Endothelial cell of umbilical vein (primary cell): Measurements from ENCODE around the gene BNIP2. TPM values are rescaled to one million over a fixed set of nuclear protein-coding genes. Genes with fewer than 3 reads are reported as not detected.

Experiments used
- BruUV-seq: library from RNA; stranded (reverse); fragments of 400-500 nt; replicated peaks from 2 replicates; lab custom pipeline; 2021; lab: Mats Ljungman, UMichigan
- CTCF ChIA-PET: fragments of 300-600, 350-600 bp; sonication (Branson Sonifier 250); formaldehyde crosslinking; loops from one replicate; lab custom pipeline; 2021; ENCODE audit warnings: antibody characterized with exemption, inconsistent platforms; lab: Charles Lee
- POLR2A ChIA-PET: fragments of 300-600, 350-600 bp; sonication (Branson Sonifier 250); formaldehyde crosslinking; loops from one replicate; lab custom pipeline; 2021; ENCODE audit warnings: antibody characterized with exemption, inconsistent platforms; lab: Charles Lee
- DNase-seq: peaks from one replicate; pipeline ENCODE4 v3.0.0-alpha.2; 2011; ENCODE audit warnings: low read depth, low spot score
- FAIRE-seq: peaks from 2 replicates; lab custom pipeline; 2011; peaks lifted over from hg19 to GRCh38; lab: Jason Lieb, UNC
- H2AFZ ChIP-seq: 2 replicates; pipeline ENCODE4 v1.6.0; 2012; ENCODE audit warnings: low read depth, low read length, control low read depth, inconsistent platforms
- H3K27ac ChIP-seq: 2 replicates; pipeline ENCODE4 v1.5.1; 2011; ENCODE audit warnings: low read depth, mild to moderate bottlenecking, control low read depth, low read length, moderate library complexity; ENCODE audit not compliant: insufficient read depth
- H3K27me3 ChIP-seq, 2 experiments: 2 replicates each; pipeline versions ENCODE4 v1.6.0 to v1.6.1; 2011; ENCODE audit warnings: low read length in 2 of 2, mixed read lengths in 1 of 2; ENCODE audit not compliant: control insufficient read depth in 2 of 2, insufficient read depth in 2 of 2
- H3K36me3 ChIP-seq, 2 experiments: 2 replicates in 1 of 2; 3 replicates in 1 of 2; pipeline ENCODE4 v1.5.1; 2011; ENCODE audit warnings: low read length in 2 of 2, mild to moderate bottlenecking in 1 of 2, moderate library complexity in 1 of 2; ENCODE audit not compliant: control insufficient read depth in 2 of 2, insufficient read depth in 2 of 2; ENCODE audit errors: extremely low read depth in 1 of 2
- H3K4me1 ChIP-seq: 3 replicates; pipeline ENCODE4 v1.5.1; 2011; ENCODE audit warnings: mild to moderate bottlenecking, low read length; ENCODE audit not compliant: control insufficient read depth, insufficient read depth; ENCODE audit errors: extremely low read depth
- H3K4me2 ChIP-seq: 2 replicates; pipeline ENCODE4 v1.6.1; 2011; ENCODE audit warnings: low read length, control low read depth, mixed read lengths; ENCODE audit not compliant: insufficient read depth
- H3K4me3 ChIP-seq, 3 experiments: fragments of 200-600 bp in 1 of 3; sonication (generic), shearing (Covaris generic) in 1 of 3; replicated peaks in 1 of 3; 2 replicates each; pipeline ENCODE4 v1.5.1; 2011 to 2016; ENCODE audit warnings: control low read depth in 3 of 3, low read length in 3 of 3, mild to moderate bottlenecking in 2 of 3, inconsistent platforms in 1 of 3, low read depth in 1 of 3, moderate library complexity in 1 of 3; ENCODE audit not compliant: insufficient read depth in 1 of 3
- H3K79me2 ChIP-seq: 2 replicates; pipeline ENCODE4 v1.6.0; 2012; ENCODE audit warnings: low read length, inconsistent platforms; ENCODE audit not compliant: control insufficient read depth, insufficient read depth
- H3K9ac ChIP-seq: replicated peaks from 2 replicates; pipeline ENCODE3; 2011; ENCODE audit warnings: low read length, control low read depth; ENCODE audit not compliant: insufficient read depth; ENCODE audit errors: extremely low read depth
- H3K9me1 ChIP-seq: replicated peaks from 3 replicates; pipeline ENCODE4 v1.6.0; 2011; ENCODE audit warnings: mild to moderate bottlenecking, low read length; ENCODE audit not compliant: control insufficient read depth, insufficient read depth; ENCODE audit errors: extremely low read depth
- H3K9me3 ChIP-seq: replicated peaks from 2 replicates; pipeline ENCODE4 v1.5.1; 2012; ENCODE audit warnings: low read length, inconsistent platforms; ENCODE audit not compliant: control insufficient read depth, insufficient read depth
- H4K20me1 ChIP-seq: replicated peaks from 2 replicates; pipeline ENCODE3; 2011; ENCODE audit warnings: mild to moderate bottlenecking, low read length; ENCODE audit not compliant: control insufficient read depth, insufficient read depth; ENCODE audit errors: extremely low read depth
- EZH2 ChIP-seq: IDR thresholded peaks from 2 replicates; pipeline ENCODE4 v1.6.1; 2012; ENCODE audit warnings: borderline replicate concordance, low read depth, mild to moderate bottlenecking, moderate library complexity, low read length, inconsistent platforms; ENCODE audit not compliant: severe bottlenecking
- FOS ChIP-seq: IDR thresholded peaks from 2 replicates; pipeline ENCODE4 v1.6.1; 2011; ENCODE audit warnings: mild to moderate bottlenecking, low read length, moderate library complexity, borderline replicate concordance; ENCODE audit not compliant: insufficient read depth
- GATA2 ChIP-seq: IDR thresholded peaks from 2 replicates; pipeline ENCODE4 v1.7.0; 2011; ENCODE audit warnings: low read depth, mild to moderate bottlenecking, moderate library complexity, mixed read lengths, low read length; ENCODE audit not compliant: insufficient read length, insufficient read depth
- JUN ChIP-seq: IDR thresholded peaks from 2 replicates; pipeline ENCODE4 v1.6.1; 2011; ENCODE audit warnings: borderline replicate concordance, low read depth; ENCODE audit not compliant: insufficient read length, insufficient read depth
- MYC ChIP-seq: IDR thresholded peaks from one replicate; pipeline ENCODE4 v1.6.1; 2011; ENCODE audit warnings: mild to moderate bottlenecking, low read depth, low read length
- POLR2A ChIP-seq: IDR thresholded peaks from 2 replicates; pipeline ENCODE4 v1.6.1; 2012; ENCODE audit warnings: low read depth, mild to moderate bottlenecking, control low read depth, low read length
- POLR2AphosphoS5 ChIP-seq: IDR thresholded peaks from 2 replicates; pipeline ENCODE4 v1.6.1; 2012; ENCODE audit warnings: low read depth, mild to moderate bottlenecking, control low read depth, low read length, moderate library complexity; ENCODE audit not compliant: insufficient read depth
- dilution Hi-C: fragments of 300-500 bp; cut with MboI; formaldehyde crosslinking; loops from one replicate; pipeline ENCODE4 v1.15.0; 2019; ENCODE audit warnings: low sequenced_read_pairs; ENCODE audit not compliant: extremely low pct_ligation_motif_present
- intact Hi-C: fragments of 100-400 bp; cut with micrococcal nuclease; formaldehyde crosslinking; loops from one replicate; pipeline ENCODE4 v1.10.0; 2022
- polyA plus RNA-seq, 4 experiments: library from polyadenylated mRNA; depleted of rRNA in 3 of 4; stranded (reverse) in 3 of 4; unstranded in 1 of 4; fragments of >200 nt; gene quantifications; 2 replicates each; pipeline versions ENCODE4 v1.2.1 to v1.2.3, GENCODE V29; 2011 to 2012; ENCODE audit warnings: missing spikeins in 1 of 4
- total RNA-seq: library from RNA; stranded (reverse); gene quantifications from 2 replicates; pipeline ENCODE4 v1.2.3, GENCODE V29; 2021
- TF ChIP-seq, protein P1 (sequence below): IDR thresholded peaks from 2 replicates; pipeline ENCODE4 v1.6.1; 2011; ENCODE audit not compliant: insufficient read depth, insufficient read length
- TF ChIP-seq, protein P2 (sequence below), 2 donors: IDR thresholded peaks; 1 replicate in 1 of 2; 2 replicates in 1 of 2; pipeline ENCODE4 v1.5.1; 2011; ENCODE audit warnings: low read length in 2 of 2, mild to moderate bottlenecking in 2 of 2, moderate library complexity in 2 of 2, control low read depth in 1 of 2, inconsistent platforms in 1 of 2, low read depth in 1 of 2; ENCODE audit not compliant: insufficient read depth in 1 of 2; ENCODE audit errors: extremely low read depth in 1 of 2

The BNIP2 gene
- total and polyA plus RNA-seq, 2 donors (not counting 3 experiments of a cell fraction or from before 2014, with no cell fraction given): 39.1 to 90.1 TPM

DNA sequence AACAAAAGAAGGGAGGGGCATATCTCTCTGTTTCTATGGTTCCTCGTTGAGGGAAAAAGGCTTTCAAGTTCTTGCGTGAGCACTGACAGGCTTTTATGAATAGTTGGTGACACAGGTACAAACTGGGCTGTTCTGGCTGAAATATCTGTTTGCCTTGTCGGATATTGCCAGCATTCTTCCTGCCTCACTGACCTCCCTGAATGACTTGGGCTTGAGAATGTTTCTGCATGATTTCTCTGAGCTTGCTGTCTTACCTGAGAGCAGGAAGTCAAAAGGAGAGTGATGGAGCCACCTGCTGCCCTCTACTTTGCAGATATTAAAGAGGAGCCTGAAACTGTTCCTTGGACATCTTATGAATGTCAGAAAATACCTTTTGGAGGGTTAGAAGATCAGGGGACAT is 72.7 kb downstream of the BNIP2 start:
- POLR2A ChIA-PET: no interaction called here
- H2AFZ ChIP-seq: no peak overlapping the region
- no peaks in the 10 kb centered on the region for H3K36me3 ChIP-seq
- peaks cover 8% of the 10 kb centered on the region for H3K4me1 ChIP-seq
- H3K4me3 ChIP-seq: no peak overlapping the region
- TF ChIP-seq POLR2AphosphoS5 (no peak), GATA2 (no peak), EZH2 (no peak), MYC (no peak), FOS (no peak), JUN (no peak), POLR2A (no peak)
- TF ChIP-seq, protein P1, sequence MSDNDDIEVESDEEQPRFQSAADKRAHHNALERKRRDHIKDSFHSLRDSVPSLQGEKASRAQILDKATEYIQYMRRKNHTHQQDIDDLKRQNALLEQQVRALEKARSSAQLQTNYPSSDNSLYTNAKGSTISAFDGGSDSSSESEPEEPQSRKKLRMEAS: no peak
- TF ChIP-seq, protein P2, sequence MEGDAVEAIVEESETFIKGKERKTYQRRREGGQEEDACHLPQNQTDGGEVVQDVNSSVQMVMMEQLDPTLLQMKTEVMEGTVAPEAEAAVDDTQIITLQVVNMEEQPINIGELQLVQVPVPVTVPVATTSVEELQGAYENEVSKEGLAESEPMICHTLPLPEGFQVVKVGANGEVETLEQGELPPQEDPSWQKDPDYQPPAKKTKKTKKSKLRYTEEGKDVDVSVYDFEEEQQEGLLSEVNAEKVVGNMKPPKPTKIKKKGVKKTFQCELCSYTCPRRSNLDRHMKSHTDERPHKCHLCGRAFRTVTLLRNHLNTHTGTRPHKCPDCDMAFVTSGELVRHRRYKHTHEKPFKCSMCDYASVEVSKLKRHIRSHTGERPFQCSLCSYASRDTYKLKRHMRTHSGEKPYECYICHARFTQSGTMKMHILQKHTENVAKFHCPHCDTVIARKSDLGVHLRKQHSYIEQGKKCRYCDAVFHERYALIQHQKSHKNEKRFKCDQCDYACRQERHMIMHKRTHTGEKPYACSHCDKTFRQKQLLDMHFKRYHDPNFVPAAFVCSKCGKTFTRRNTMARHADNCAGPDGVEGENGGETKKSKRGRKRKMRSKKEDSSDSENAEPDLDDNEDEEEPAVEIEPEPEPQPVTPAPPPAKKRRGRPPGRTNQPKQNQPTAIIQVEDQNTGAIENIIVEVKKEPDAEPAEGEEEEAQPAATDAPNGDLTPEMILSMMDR (IDR thresholded peaks at IDR 0.05; ENCODE audit: extremely low read depth in 1 of 2, insufficient read depth in 1 of 2, low read depth in 1 of 2, low read length in 2 of 2): no peak
- CTCF ChIA-PET: interaction anchor here (1.4 kb wide), 1 partner anchor 17 kb away, joined by 3 read pairs; no protein-coding TSS in a partner anchor
- intact Hi-C loops: no loop called here
- H3K9me1 ChIP-seq: no peaks in the 10 kb centered on the region
- DNase-seq (no peak), FAIRE-seq (no peak)
- no peaks in the 10 kb centered on the region for H3K9me3 ChIP-seq
- BruUV-seq: no TSS peak
- no peaks in the 10 kb centered on the region for H3K79me2 ChIP-seq
- H3K27ac ChIP-seq: no peak overlapping the region
- H4K20me1 ChIP-seq: no peaks in the 10 kb centered on the region
- no peak overlapping the region for H3K4me2 ChIP-seq
- H3K27me3 ChIP-seq: peaks cover 11 to 27% of the 10 kb centered on the region in 2 experiments
- dilution Hi-C loops: no loop called here
- H3K9ac ChIP-seq: no peak overlapping the region
